ENCODE data around the gene NLE1. TPM values are rescaled to one million over a fixed set of nuclear protein-coding genes. Genes with fewer than 3 reads are reported as not detected.
"Not testable (repeated sequence)": the region's sequence is repeated elsewhere in the genome, so short reads cannot be mapped to it uniquely, and the experiment has no call there.

The NLE1 gene
- total RNA-seq, 1 donor from 2014 or later, result 18.2 TPM

DNA sequence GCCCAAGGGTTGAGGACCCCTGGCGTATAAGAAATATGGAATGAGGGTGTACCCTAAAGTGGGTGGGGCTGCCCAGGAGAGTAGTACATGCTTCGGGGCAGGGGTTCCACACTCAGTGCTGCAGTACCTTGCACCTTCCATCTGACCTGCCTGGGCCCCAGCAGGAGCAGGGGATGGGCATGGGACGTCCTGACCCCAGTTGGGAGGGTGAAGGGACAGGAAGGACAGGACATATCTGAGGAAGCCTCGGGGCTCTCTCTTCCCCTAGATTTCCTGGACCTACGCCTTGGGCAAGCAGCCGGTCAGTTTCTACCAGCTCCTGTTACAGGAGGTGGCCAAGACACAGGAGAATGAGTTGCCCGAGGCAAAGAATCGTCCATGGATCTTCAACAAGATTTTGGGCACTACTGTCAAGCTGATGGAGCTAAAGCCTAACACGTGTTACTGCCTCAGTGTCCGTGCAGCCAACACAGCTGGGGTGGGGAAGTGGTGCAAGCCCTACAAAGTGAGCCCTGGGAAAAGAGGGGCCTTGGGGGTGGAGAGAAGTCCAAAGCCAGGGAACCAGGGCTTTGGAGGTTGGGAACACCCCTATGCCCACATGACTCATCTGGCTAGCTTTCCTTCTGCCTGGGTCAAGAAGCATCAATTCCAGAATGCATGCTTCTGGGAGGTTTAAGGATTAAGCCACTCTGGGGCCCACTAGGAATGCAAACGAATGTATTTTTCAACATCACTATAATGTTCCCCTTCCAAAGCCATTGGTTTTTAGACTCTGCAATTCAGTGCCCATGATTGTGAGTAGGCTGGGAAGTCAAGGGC lies 12.7 kb downstream of the NLE1 start:
- no peak for DNase-seq (ENCODE audit: low read depth)

DNA sequence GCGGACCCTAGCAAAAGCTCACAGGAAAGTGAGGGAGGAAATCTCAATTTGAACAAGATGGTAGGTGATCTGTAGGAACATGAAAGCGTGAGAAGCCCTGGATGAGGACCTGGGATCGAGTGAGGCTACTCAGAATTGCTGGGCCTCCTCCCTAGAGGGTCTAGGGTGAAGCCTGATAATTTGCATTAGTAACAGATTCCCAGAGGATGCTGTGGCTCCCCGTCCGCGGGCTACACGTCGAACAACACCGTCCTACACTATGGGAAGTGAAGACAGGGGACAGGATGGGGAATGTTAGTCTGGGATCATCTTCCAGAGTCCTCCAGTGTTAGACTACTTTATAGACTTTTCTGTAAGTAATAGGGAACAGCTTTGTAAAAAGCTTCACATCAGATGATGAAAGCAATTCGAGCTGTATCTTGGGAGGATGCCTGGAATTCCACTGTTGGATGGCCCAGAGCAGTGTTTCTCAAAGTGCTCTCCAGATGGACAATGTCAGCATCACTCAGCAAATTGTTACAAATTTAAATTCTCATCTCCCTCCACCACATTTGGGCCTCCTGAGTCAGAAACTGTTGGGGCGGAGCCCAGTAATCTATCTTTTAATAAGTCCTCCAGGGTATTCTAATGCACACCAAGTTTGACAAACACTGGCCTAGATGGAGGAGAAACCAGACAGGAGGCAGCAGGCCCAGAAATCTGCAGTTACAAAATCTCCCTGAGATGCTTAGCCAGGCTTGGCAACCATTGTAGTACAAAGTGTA lies 14.2 kb downstream of the NLE1 start:
- no peak for DNase-seq (ENCODE audit: low read depth)

GRCh38 chr17:35121315-35121714 lies 20.8 kb downstream of the NLE1 start, which contains the start of gene FNDC8:
TSS of gene FNDC8 (plus strand) at chr17:35121615. CDS start at chr17:35121694, 79 bp downstream.
- no peak for DNase-seq (ENCODE audit: low read depth)

GRCh38 chr17:35119370-35120165 lies 22.5 kb downstream of the NLE1 start, which contains the start of gene RAD51D:
TSS of gene RAD51D (minus strand) at chr17:35119860. CDS start at chr17:35119613, 247 bp downstream.
- DNase-seq (ENCODE audit: low read depth), result no peak

DNA sequence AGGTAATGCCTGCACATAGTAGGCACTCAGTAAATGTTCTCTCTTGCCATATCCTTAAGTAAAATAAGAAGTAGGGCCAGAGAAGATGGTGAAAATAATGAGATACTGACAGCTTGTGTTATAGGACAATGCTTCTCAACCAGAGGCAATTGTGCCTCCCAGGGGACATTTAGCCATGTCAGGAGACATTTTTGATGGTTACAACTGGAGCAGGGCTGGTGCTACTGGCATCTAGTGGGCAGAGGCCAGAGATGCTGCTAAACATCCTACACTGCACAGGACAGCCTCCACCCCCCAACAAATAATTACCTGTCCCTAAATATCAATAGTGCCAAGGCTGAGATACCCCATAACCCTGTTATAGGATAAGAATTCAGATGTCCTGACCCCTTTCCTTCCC lies 24.1 kb downstream of the NLE1 start:
- DNase-seq (ENCODE audit: low read depth), result peak; percentile 57

- DNase-seq (ENCODE audit: low read depth), result no peak
Observed at GRCh38 chr17:35116845-35117244, 25.3 kb downstream of the NLE1 start.

DNA sequence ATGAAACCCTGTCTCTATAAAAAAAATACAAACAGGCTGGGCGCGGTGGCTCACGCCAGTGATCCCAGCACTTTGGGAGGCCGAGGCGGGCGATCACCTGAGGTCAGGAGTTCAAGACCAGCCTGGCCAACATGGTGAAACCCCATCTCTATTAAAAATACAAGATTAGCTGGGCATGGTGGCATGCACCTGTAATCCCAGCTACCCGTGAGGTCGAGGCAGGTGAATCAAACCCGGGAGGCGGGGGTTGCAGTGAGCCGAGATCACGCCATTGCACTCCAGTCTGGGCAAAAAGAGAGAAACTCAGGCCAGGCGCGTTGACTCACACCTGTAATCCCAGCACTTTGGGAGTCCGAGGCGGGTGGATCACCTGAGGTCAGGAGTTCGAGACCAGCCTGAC lies 31.3 kb downstream of the NLE1 start:
- not testable (repeated sequence) for DNase-seq (ENCODE audit: low read depth)

- no peak for DNase-seq (ENCODE audit: low read depth)
Observed at GRCh38 chr17:35104844-35105450, 37.2 kb downstream of the NLE1 start.

DNA sequence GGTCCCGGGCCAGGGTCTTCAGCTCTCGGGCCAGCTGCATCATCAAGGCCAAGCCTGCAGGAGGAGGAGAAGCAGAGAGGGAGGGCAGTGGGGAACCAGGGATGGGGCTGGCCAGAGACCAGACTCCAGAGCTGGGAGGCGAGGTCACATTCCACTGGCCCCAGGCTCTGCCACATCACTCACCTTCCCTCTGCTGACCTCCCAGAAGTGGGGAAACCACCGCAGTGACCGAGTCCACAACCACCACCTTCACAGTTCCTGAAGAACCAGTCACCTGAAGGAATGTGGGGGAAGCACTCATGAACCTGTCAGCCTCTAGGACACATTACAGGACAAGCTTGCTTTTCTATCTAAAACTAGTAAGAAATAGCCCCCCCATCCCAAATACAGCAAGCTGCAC lies 38.8 kb downstream of the NLE1 start:
- DNase-seq (ENCODE audit: low read depth), result peak; percentile 18

- no peak for DNase-seq (ENCODE audit: low read depth)
Observed at GRCh38 chr17:35101725-35102124, 40.4 kb downstream of the NLE1 start.

GRCh38 chr17:35101036-35101435 lies 41.1 kb downstream of the NLE1 start:
- no peak for DNase-seq (ENCODE audit: low read depth)

GRCh38 chr17:35099908-35100307 lies 42.2 kb downstream of the NLE1 start:
- DNase-seq (ENCODE audit: low read depth), result peak; percentile 19

DNA sequence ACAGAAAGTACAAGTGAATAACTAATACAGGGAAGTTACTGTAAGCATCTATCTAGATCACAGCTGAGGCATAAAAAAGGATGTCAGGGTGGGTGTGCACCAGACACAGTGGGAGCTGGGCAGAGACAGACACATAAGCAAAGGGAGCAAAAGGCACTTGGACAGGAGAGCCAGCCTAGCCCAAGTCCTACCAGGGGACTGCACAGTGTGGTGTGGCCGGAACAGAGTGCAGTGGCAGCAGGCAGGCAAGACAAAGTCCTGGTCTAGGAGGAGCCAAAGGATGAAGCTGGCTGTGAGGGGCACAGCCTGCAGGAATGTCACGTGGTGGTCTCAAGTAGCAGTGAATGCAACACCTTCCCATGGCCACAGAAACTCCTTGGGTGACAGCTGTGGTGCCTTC lies 44.3 kb downstream of the NLE1 start:
- DNase-seq (ENCODE audit: low read depth), result no peak

- DNase-seq (ENCODE audit: low read depth), result no peak
Observed at GRCh38 chr17:35095741-35096140, 46.4 kb downstream of the NLE1 start.

DNA sequence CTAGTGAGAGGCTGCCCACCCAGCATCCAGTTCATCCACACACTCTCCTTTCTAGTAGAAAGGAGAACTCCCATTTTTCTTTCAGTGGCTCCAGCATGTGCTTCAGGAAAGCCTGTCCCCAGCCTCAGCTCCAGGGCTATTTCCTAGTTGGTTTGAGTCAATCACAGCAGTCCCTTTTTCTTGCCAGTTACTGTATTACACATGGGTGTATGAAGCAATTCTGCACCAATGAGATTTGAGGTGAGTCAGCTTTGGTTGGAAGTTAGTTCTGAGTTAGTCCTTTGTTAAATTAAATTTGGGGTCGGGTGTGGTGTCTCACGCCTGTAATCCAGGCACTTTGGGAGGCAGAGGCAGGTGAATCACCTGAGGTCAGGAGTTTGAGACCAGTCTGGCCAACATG lies 47.2 kb downstream of the NLE1 start:
- peak; percentile 93 for DNase-seq (ENCODE audit: low read depth)

DNA sequence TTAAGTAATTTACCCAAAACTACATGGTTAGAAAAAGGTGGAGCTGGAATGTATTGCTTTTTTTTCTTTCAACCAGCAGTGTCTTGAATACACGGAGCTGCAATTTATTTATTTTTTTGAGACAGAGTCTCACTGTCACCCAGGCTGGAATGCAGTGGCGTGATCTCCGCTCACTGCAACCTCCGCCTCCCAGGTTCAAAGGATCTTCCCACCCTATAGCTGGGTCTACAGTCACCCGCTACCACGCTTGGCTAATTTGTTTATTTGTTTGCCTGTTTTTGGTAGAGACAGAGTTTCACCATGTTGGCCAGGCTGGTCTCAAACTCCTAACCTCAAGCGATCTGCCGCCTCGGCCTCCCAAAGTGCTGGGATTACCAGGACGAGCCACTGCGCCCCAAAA lies 51.4 kb downstream of the NLE1 start:
- DNase-seq (ENCODE audit: low read depth), result not testable (repeated sequence)

GRCh38 chr17:35089586-35090296 lies 52.4 kb downstream of the NLE1 start:
- DNase-seq (ENCODE audit: low read depth), result peak; percentile 74

DNA sequence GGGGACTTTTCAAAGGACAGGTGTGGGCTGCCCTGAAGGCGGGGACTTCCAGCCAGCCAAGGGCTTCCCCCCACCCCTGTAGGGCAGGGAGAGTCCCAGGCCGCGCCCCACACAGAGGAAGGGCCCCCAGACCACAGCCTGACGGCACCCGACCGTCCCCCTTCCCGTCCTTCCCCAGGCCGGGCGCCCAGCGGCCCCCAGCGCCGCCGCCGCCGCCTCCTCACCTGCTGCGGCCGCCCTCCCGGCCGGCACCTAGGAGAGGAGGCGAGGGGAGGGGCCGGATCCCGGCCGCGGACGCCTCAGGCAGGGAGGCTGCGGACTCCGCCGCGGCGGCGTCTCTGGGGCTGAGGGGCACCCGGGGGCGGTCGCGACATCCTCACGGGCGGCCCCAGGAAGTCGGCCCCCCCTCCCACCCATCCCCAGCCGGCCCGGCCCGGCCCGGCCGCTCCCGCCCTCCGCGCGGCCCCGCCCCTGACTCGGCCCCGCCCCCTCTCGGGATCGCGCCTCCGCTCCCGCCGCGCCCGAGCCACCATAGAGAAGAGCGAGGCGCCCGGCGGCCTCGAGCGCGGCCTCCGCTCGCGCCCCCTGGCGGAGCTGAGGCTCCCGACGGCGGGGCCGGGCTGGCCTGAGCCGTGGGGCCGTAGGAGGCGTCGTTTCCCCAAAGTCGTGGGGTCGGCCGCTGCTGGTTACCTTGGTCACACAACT lies 53.1 kb downstream of the NLE1 start:
- no peak for DNase-seq (ENCODE audit: low read depth)

DNA sequence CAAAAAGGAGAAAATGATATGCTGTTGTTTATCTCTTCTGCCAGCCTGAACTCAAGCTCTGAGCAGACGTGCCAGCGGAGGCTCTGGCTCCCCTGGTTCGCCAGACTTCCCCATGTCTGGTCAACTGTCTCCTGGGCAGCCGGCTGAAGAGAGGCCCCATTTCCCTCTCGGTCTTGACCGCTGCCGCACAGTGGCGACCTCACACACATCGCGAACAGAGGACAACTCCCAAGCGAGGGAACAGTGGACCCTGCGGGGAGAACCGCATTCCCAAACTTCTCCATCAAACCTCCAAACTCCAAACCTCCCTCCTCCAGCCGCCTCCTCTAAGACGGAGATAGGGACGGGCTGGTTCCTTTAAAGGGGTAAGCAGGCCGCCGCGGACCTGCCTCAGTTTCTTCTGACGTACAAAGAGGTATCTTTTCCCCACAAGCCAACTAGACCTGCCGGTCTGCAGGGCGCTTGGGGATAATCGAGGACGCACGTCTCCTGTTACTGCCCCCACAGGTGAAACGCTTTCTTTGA lies 53.7 kb downstream of the NLE1 start:
- DNase-seq (ENCODE audit: low read depth), result no peak

DNA sequence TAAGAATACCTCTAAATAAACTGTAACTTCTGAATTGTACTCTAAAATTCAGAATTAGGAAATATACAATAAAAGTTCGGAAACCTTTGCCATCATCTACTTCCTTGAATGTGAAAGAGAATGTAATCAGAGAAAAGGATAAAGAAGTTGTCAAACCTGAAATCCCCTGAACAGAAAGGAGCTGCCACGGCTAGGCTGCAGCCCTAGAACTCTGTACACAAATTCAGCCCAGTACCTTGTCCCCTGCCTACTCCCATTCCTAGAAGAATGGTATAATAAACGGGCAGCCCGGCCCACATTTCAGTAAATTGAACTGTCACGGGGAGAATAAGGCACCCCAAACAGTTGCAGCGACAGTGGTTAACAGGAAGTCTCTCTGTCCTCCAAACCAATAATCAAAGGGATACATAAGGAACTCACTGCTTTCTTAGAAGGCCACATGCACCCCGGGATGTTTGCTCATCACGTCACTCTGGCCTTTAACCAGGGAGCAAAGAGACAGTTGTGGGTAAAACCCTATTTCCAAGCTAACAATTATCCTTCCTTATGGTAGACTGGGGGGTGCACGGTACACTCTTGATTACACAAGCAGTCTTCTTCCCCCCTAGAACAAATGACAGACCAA lies 54.3 kb downstream of the NLE1 start:
- DNase-seq (ENCODE audit: low read depth), result no peak

Data from renal cortical epithelial cell (primary cell).